WTC11 (cell line): ENCODE data around the gene GJB3. TPM values are rescaled to one million over a fixed set of nuclear protein-coding genes. Genes with fewer than 3 reads are reported as not detected.

Experiments used
- ARID4B ChIP-seq: sonication (generic); formaldehyde crosslinking; IDR thresholded peaks from 2 replicates; pipeline ENCODE4 v1.8.0; 2023; ENCODE audit warnings: missing genetic modification reagents, mild to moderate bottlenecking, borderline replicate concordance
- ATF2 ChIP-seq: sonication (generic); formaldehyde crosslinking; IDR thresholded peaks from 2 replicates; pipeline ENCODE4 v1.8.1; 2022; ENCODE audit warnings: low read depth, missing genetic modification reagents, borderline replicate concordance
- CTCF ChIP-seq: fragments of 200-600 bp; IDR thresholded peaks from 2 replicates; pipeline ENCODE4 v1.8.0; 2022; ENCODE audit warnings: antibody characterized with exemption
- E2F1 ChIP-seq: sonication (generic); formaldehyde crosslinking; IDR thresholded peaks from 2 replicates; pipeline ENCODE4 v1.8.0; 2022; ENCODE audit warnings: mild to moderate bottlenecking, missing genetic modification reagents
- ERG ChIP-seq: fragments of 250-450 bp; sonication (Bioruptor Pico); IDR thresholded peaks from 2 replicates; pipeline ENCODE4 v1.8.0; 2021; ENCODE audit warnings: mild to moderate bottlenecking
- FOXP4 ChIP-seq: sonication (generic); formaldehyde crosslinking; IDR thresholded peaks from 2 replicates; pipeline ENCODE4 v1.8.0; 2022; ENCODE audit warnings: mild to moderate bottlenecking, missing genetic modification reagents
- MLX ChIP-seq: sonication (generic); formaldehyde crosslinking; IDR thresholded peaks from 2 replicates; pipeline ENCODE4 v1.8.1; 2023; ENCODE audit warnings: mild to moderate bottlenecking, missing genetic modification reagents, moderate library complexity
- NR1H2 ChIP-seq: sonication (generic); formaldehyde crosslinking; IDR thresholded peaks from 2 replicates; pipeline ENCODE4 v1.9.0; 2021; ENCODE audit warnings: mild to moderate bottlenecking, moderate library complexity, missing genetic modification reagents
- TEAD1 ChIP-seq: sonication (generic); formaldehyde crosslinking; IDR thresholded peaks from 2 replicates; pipeline ENCODE4 v1.8.0; 2022; ENCODE audit warnings: mild to moderate bottlenecking, missing genetic modification reagents
- ZNF423 ChIP-seq: fragments of 250-450 bp; sonication (Bioruptor Pico); IDR thresholded peaks from 2 replicates; pipeline ENCODE4 v2.1.2; 2022; ENCODE audit warnings: mild to moderate bottlenecking, moderate library complexity
- total RNA-seq: library from RNA; stranded (reverse); gene quantifications from 3 replicates; pipeline ENCODE4 v1.2.3, GENCODE V29; 2021

Gene GJB3
- total RNA-seq, 1 experiment from 2014 or later: 0.46 TPM

GRCh38 chr1:34792868-34793727, 12.1 kb downstream of the GJB3 start, which contains the start of gene GJA4 (continued):
- TF ChIP-seq ARID4B (CRISPR knock-in tag): no peak
- no peak for TF ChIP-seq MLX (CRISPR knock-in tag)
- TF ChIP-seq CTCF: no peak
- no peak for TF ChIP-seq ERG (CRISPR knock-in tag)
- TF ChIP-seq FOXP4: no peak
- TF ChIP-seq NR1H2 (CRISPR knock-in tag): no peak
- no peak for TF ChIP-seq ATF2 (CRISPR knock-in tag)
- TF ChIP-seq ZNF423 (CRISPR knock-in tag): no peak
- TF ChIP-seq E2F1: no peak
- TF ChIP-seq TEAD1 (CRISPR knock-in tag): no peak
